GM19395 (cell line): ENCODE results near the gene TNFRSF18.
"Not testable (repeated sequence)": the region's sequence is repeated elsewhere in the genome, so short reads cannot be mapped to it uniquely, and the experiment has no call there.

Source experiments
- ATAC-seq: cut with Tn5 transposase; IDR thresholded peaks from one replicate; pipeline ENCODE4 v1.9.1; 2021; ENCODE audit warnings: mild to moderate bottlenecking, moderate library complexity; ENCODE audit not compliant: unreplicated experiment

TNFRSF18 gene

DNA sequence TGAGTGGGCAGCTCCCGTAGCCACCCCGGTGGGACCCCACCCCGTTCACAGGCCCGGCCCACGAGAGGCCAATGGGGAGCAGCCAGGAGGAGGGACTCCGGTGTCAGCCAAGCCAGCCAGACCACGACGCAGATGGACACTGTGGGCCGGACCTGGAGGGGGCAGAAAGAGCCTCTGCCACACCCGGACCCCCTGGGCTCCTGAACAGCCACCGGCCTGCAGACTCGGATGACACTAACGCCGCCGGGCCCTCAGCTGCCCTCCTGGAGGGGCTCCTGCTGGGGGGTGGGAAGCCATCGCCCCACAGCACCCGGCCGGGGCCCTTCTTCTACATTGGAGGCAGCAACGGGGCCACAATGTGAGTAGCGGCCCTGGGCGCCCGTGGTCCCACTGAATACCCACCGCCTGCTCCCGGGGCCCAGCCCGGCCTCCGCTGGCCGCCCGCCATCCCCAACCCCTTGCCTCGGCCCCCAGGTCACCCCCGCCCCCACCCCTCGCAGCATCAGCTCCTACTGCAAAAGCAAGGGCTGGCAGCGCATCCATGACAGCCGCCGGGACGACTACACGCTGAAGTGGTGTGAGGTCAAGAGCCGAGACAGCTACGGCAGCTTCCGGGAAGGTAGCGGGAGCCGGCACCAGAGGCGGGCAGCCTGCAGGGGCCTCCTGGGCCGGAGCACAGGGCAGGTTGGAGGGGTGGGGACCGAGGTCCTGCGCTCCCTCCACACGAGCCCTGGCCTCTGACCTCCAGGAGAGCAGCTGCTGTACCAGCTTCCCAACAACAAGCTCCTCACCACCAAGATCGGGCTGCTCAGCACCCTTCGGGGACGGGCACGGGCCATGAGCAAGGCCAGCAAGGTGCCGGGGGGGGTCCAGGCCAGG, 26.2 kb downstream of the TNFRSF18 start:
- no peak for ATAC-seq

GRCh38 chr1:1179346-1179982, 26.9 kb downstream of the TNFRSF18 start:
- ATAC-seq, result no peak

GRCh38 chr1:1178794-1179331, 27.5 kb downstream of the TNFRSF18 start:
- no peak for ATAC-seq

DNA sequence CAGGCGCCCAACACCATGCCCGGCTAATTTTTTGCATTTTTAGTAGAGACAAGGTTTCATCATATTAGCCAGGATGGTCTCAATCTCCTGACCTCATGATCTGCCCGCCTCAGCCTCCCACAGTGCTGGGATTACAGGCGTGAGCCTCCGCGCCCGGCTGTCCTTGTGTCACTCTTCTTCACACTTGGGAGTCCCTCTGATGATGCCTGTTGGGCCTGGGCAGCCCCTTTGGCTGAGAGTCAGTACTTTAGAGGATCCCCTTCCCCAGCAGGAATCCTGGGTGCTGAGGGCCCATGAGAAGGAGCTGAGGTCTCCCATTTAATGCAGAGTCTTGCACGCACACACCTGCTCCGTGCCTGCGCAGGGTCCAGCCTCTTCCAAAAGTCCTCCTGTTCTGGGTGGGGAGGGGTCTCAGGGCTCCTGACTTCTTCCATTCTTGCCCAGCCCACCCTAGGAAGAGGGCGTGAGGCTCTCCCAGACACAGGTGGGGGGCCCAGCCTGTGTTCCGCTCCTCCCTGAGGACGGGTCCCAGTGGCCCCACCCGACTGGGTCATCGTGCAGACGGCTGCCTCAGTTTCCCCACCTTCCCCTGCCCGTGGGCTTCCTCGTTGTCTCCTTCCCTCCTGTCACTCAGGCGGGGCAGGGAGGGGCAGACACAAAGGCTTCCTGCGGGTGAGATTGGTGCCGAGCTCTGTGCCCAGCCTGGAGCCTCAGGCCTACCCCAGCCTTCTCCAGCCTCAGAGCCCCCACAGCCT, 28.8 kb downstream of the TNFRSF18 start:
- no peak for ATAC-seq

DNA sequence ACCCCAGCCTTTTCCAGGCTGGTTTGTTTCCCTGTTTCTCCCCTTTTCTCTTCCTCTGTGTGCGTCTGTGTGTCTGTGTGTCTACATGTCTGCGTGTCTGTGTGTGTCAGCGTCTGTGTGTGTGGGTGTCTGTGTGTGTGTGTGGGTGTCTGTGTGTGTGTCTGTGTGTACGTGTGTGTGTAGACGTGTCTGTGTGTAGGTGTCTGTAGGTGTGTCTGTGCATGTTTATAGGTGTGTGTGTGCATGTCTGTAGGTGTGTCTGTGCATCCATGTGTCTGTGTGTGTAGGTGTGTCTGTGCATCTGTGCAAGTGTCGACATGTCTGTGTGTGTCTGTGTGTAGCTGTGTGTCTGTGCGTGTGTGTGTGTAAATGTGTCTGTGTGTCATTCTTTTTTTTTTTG, 29.5 kb downstream of the TNFRSF18 start:
- no peak for ATAC-seq

DNA sequence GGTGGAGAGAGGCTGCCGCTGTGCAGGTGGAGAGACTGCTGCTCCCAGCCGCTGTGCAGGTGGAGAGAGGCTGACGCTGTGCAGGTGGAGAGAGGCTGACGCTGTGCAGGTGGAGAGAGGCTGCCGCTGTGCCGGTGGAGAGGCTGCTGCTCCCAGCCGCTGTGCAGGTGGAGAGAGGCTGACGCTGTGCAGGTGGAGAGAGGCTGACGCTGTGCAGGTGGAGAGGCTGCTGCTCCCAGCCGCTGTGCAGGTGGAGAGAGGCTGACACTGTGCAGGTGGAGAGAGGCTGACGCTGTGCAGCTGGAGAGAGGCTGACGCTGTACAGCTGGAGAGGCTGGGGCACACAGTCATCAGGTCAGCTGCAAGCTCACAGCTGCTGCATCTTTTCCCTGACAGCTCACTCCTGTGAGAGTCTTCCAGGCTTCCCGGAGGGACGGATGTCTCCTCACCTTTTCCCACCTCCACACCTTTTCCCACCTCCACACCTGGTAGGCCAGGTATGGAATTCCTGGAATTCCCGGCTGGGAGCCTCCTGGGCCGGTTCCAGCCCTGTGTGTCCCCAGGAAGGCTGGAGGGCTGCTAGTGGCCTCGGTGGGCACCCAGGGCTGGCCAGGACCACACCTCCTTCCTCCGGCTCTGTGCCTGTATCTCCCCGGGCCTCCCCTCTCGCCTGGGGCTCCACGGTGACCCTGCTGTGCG, 30.2 kb downstream of the TNFRSF18 start:
- ATAC-seq, result not testable (repeated sequence)

GRCh38 chr1:1175221-1176062, 30.9 kb downstream of the TNFRSF18 start:
- ATAC-seq, result no peak

DNA sequence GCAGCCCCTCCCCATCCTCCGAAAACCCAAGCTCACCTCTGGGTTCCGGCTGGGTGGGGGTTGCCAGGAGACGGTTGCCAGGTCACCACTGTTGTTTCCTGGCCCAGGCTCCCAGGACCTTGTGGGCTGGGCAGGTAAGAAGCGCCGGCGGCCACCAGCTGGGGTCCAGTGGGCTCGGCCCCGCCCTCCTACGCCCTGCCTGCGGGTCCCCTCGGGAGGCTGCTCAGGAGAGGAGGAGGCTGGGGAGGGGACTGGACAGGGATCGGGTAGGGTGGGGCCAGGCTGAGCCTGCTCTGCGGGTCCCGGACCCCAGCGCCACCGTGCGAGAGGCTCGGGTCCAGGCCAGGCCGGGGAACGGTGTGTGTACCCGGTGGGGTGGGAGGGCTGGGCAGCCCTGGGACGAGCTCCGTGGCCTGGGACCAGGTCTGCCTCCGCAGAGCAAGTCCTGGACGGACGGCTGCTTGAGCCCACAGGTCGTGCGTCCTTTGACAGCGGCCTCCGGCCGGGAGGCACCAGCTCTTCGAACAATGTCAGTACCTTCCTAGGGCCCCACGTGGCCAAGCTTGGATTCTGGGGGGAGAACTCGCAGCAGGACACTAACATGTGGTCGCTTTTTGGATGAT, 32.5 kb downstream of the TNFRSF18 start, which contains the start of gene TTLL10:
Gene TTLL10 (plus strand): TSS at position 88 of the 623 bp plus-strand sequence. CDS start 5,336 bp downstream, outside the sequence.
- ATAC-seq, result no peak

GRCh38 chr1:1173061-1173792, 33.2 kb downstream of the TNFRSF18 start:
- ATAC-seq, result no peak

GRCh38 chr1:1171546-1172340, 34.6 kb downstream of the TNFRSF18 start:
- no peak for ATAC-seq

DNA sequence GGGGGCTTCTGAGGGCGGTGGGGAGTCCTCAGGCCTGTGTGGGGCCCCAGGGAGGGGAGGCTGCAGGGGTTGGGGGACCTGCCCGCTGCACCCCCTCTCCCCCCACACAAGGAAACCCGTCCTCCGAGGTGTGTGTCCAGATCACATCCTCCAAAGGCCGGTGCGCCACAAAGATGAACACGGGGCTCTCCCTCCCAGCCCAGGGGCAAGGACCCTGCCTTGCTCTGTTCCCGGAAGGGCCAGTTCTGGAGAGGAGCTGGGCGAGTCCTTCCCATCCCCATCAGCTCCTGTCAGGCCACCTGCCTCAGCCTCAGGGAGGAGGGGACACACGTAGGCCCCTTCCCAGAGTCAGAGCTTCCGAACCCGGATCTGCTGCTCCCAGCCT, 35.2 kb downstream of the TNFRSF18 start:
- ATAC-seq, result no peak

- no peak for ATAC-seq
Measured at GRCh38 chr1:1170215-1171091, 35.9 kb downstream of the TNFRSF18 start.

GRCh38 chr1:1169429-1170214, 36.8 kb downstream of the TNFRSF18 start:
- no peak for ATAC-seq

- no peak for ATAC-seq
Measured at GRCh38 chr1:1168451-1169411, 37.7 kb downstream of the TNFRSF18 start.
